Measurements from ENCODE around the gene GTF2B.
"Not testable (repeated sequence)": the region's sequence is repeated elsewhere in the genome, so short reads cannot be mapped to it uniquely, and the experiment has no call there.

The GTF2B gene

GRCh38 chr1:88873737-88874349 lies 17.5 kb downstream of the GTF2B start:
- H3K4me3 ChIP-seq (ENCODE audit: low read length), result no peak overlapping the region
- no peak for TF ChIP-seq ZNF274 (IDR thresholded peaks at IDR 0.05; ENCODE audit: low read depth, low read length)

GRCh38 chr1:88869644-88870043 lies 21.7 kb downstream of the GTF2B start:
- H3K4me3 ChIP-seq (ENCODE audit: low read length), result not testable (repeated sequence)

- no peak overlapping the region for H3K4me3 ChIP-seq (ENCODE audit: low read length)
- no peak for TF ChIP-seq ZNF274 (IDR thresholded peaks at IDR 0.05; ENCODE audit: low read depth, low read length)
Measured at GRCh38 chr1:88867743-88868521, 23.4 kb downstream of the GTF2B start.

- no peak for TF ChIP-seq ZNF274 (IDR thresholded peaks at IDR 0.05; ENCODE audit: low read depth, low read length)
- no peak overlapping the region for H3K4me3 ChIP-seq (ENCODE audit: low read length)
Measured at GRCh38 chr1:88851303-88852063, 39.9 kb downstream of the GTF2B start.

GRCh38 chr1:88847643-88848042 lies 43.7 kb downstream of the GTF2B start:
- no peak for TF ChIP-seq ZNF274 (IDR thresholded peaks at IDR 0.05; ENCODE audit: low read depth, low read length)
- no peak overlapping the region for H3K4me3 ChIP-seq (ENCODE audit: low read length)

GRCh38 chr1:88825721-88826120 lies 65.6 kb downstream of the GTF2B start:
- TF ChIP-seq ZNF274 (IDR thresholded peaks at IDR 0.05; ENCODE audit: low read depth, low read length), result no peak

GRCh38 chr1:88819642-88820041 lies 71.7 kb downstream of the GTF2B start:
- H3K4me3 ChIP-seq (ENCODE audit: low read length), result not testable (repeated sequence)

More at GRCh38 chr1:88825721-88826120, 65.6 kb downstream of the GTF2B start:
- H3K4me3 ChIP-seq (ENCODE audit: low read length), result no peak overlapping the region

GRCh38 chr1:88813471-88813870 lies 77.9 kb downstream of the GTF2B start:
- H3K4me3 ChIP-seq (ENCODE audit: low read length), result no peak overlapping the region
- no peak for TF ChIP-seq ZNF274 (IDR thresholded peaks at IDR 0.05; ENCODE audit: low read depth, low read length)

- H3K4me3 ChIP-seq (ENCODE audit: low read length), result no peak overlapping the region
- no peak for TF ChIP-seq ZNF274 (IDR thresholded peaks at IDR 0.05; ENCODE audit: low read depth, low read length)
Measured at GRCh38 chr1:88812366-88812765, 79.0 kb downstream of the GTF2B start.

GRCh38 chr1:88803444-88803843 lies 87.9 kb downstream of the GTF2B start:
- no peak for TF ChIP-seq ZNF274 (IDR thresholded peaks at IDR 0.05; ENCODE audit: low read depth, low read length)
- H3K4me3 ChIP-seq (ENCODE audit: low read length), result no peak overlapping the region

GRCh38 chr1:88802950-88803349 lies 88.4 kb downstream of the GTF2B start:
- no peak for TF ChIP-seq ZNF274 (IDR thresholded peaks at IDR 0.05; ENCODE audit: low read depth, low read length)
- no peak overlapping the region for H3K4me3 ChIP-seq (ENCODE audit: low read length)

Measured in GM08714 (cell line).